GM12872 (cell line): ENCODE measurements around the gene UBR4.

Experiments
- TF ChIP-seq, protein P1 (sequence below): IDR thresholded peaks from 3 replicates; pipeline ENCODE4 v1.5.1; 2011; ENCODE audit warnings: low read depth, mild to moderate bottlenecking, low read length, moderate library complexity; ENCODE audit not compliant: insufficient read depth

The UBR4 gene

DNA sequence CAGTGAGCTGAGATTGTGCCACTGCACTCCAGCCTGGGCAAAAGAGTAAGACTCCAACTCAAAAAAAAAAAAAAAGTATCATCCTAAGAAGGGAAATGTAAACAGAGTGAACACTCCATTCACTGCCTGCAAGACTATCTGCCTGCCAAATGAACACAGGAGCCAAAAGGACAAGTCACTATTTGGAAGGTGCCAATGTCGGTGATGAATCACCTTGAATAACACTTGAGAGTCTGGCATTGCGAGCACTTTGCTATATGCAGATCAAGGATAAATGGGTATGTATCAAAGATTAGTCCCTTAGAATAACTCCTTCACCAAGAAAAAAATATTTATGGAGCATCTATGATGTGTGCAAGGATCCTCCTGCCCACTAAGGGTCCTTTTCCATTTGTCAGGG, 6.6 kb downstream of the UBR4 start:
- TF ChIP-seq, protein P1, sequence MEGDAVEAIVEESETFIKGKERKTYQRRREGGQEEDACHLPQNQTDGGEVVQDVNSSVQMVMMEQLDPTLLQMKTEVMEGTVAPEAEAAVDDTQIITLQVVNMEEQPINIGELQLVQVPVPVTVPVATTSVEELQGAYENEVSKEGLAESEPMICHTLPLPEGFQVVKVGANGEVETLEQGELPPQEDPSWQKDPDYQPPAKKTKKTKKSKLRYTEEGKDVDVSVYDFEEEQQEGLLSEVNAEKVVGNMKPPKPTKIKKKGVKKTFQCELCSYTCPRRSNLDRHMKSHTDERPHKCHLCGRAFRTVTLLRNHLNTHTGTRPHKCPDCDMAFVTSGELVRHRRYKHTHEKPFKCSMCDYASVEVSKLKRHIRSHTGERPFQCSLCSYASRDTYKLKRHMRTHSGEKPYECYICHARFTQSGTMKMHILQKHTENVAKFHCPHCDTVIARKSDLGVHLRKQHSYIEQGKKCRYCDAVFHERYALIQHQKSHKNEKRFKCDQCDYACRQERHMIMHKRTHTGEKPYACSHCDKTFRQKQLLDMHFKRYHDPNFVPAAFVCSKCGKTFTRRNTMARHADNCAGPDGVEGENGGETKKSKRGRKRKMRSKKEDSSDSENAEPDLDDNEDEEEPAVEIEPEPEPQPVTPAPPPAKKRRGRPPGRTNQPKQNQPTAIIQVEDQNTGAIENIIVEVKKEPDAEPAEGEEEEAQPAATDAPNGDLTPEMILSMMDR: no peak

DNA sequence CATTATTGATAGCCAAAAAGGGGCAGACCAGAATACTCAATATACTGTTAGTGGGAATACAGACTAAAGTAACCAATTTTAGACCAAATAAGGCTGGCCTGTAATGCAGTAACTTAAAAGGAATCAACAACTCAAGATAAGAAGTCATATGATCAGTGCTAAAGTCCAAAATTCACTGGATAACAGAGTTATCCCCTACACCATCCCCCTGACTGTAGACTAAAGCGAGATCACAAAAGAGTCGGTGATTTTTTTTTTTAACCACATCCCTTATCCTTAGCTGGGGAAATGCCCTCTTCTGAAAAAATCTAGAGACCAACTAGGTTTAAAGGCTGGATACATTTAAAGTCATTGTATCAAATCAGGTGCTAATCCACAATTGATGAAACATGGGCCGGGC, 7.7 kb downstream of the UBR4 start:
- TF ChIP-seq, protein P1: no peak

DNA sequence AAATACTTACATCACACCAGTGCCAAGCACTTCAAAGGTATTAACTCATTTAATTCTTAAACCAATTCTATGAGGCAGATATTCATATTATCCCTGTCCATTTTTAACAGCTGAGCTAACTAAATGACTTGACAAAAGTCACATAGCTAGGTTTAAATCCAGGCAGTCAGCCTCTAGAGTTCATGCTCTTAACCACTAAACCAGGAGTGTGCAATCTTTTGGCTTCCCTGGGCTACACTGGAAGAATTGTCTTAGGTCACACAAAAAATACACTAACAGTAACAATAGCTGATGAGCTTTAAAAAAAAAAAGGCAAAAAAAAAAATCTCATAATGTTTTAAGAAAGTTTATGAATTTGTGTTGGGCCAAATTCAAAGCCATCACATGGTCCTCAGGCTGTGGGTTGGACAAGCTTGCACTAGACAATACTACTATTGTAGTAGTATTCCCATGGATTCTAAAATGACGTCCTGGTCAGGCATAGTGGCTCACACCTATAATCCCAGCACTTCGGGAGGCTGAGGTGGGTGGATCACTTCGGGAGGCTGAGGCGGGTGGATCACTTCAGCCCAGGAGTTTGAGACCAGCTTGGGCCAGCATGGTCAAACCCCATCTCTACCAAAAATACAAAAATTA, 10.0 kb downstream of the UBR4 start:
- TF ChIP-seq, protein P1: no peak

DNA sequence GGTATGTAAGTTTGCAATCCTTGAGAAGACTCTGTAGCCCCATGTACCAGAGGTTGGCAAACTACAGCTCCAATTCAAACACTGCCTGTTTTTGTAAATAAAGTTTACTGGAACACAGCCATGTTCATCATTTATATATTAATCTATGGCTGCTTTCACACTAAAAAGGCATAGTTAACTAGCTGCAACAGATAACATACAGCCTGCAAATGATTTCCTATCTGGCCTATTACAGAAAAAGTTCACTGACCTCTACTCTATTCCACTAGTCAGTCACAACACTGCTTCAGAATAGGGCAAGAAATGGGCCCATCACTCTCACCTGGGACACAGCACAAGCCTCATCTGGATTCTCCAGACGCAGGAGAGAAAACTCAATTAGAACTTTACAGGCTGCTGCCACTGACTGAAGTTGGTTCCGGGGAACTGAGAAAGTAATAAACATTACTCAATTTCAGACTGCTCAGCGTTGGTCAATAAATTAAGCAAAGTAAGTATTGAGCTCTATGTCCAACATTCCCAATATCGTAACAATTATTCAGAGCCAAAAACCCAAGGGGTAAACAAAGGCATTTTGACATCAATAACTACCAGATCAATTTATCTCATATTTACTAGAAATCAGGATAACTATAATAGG, 10.6 kb downstream of the UBR4 start:
- TF ChIP-seq, protein P1: no peak

DNA sequence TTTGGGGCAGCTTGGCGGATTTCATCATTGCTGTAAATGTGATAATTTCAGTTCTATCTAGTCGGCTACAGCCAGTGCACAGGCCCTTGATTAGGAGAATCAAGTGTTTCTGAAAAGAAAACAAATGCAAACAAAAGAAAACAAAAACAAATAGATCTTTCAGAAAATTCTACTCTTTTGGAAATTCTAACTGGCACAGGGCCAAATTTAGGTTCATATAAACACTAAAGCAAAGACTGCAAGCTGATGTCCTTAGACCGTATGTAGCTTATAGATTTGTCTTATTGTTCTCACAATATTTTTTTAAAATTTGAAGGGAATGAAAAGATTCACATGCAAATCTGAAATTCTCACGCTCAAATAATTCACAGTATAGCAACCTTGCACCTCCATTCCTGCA, 11.2 kb downstream of the UBR4 start:
- TF ChIP-seq, protein P1: no peak

DNA sequence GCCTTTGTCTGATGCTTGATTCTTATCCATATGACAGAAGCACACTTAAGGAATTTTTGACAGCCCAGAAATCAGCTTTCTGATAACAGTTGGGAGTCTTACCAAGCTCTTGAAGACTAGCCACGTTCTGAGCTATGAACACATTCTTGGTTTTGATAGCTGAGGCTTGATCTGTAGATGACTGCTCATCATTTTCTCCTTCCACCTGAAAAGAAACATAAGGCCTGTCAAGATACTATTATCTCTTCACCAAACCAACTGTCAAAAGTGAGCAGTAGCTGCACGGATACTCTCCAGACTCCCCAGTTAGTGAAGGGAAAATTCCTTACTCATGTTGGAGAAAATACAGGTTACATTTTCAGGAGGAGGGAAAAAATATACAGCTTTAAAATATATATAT, 12.2 kb downstream of the UBR4 start:
- TF ChIP-seq, protein P1: no peak

DNA sequence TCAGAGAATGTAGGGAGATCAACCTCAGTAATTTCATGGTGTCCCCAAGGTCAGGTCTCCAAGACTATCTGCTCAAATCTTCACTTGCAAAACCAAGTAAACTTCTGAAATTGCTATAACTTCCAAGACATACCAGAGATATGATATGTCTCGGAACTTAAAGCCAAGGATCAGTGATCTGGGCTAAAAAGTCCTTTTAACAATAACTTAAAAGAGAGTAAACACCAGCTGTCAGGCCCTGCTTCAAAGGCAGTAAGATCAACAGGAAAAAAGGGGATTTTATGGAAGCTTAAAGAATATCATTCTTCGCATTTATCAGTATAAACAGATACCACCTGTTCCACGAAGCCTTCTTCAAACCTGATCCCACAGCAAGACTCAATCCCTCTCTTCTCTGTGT, 13.7 kb downstream of the UBR4 start:
- TF ChIP-seq, protein P1: no peak
